HG03457 (cell line): Measurements from ENCODE around the gene MUC22.
"Not testable (repeated sequence)": the region's sequence is repeated elsewhere in the genome, so short reads cannot be mapped to it uniquely, and the experiment has no call there.

Source experiments
- ATAC-seq: cut with Tn5 transposase; IDR thresholded peaks from one replicate; pipeline ENCODE4 v1.9.1; 2021; ENCODE audit warnings: moderate number of reproducible peaks; ENCODE audit not compliant: unreplicated experiment

The MUC22 gene

DNA sequence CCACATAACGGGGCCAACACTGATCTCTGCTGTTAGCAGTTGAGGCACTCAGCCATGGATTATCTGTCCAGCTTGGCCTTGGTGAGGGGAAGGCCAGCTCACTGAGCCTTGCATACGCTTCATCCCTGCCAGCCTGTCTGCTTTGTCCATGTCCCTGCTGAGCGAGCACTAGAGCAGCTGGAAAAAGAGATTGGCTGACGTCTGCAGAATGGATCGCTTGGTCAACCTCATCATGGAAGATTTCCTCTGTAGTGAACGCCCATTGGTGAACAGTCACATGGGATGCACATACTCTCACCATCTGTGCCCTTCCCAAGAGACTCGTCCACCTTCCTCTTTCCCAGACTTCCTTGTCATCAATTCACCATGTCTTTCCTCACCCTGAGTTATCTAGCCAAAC lies 26.9 kb downstream of the MUC22 start:
- no peak for ATAC-seq

DNA sequence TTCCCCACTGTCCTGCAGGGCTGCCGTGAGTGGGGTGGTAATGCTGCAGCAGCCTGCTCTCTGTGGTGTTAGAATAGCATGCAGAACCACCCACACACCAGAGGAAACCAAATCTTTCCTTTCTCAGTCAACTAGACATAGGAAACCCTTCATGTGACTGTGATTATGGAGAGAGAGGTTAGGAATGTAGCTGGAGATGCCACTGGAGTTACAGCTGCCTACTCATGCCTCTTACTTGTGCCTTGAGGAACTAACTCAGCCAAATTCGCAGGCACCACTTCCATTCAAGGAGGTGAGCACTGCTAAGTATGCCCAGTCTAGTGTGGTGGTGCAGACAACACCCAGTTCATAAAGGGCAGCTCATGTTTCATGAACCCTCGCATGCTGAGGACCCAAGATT lies 27.4 kb downstream of the MUC22 start:
- no peak for ATAC-seq

- no peak for ATAC-seq
These were observed 28.3 kb downstream of the MUC22 start for GRCh38 chr6:31038559-31038958.

DNA sequence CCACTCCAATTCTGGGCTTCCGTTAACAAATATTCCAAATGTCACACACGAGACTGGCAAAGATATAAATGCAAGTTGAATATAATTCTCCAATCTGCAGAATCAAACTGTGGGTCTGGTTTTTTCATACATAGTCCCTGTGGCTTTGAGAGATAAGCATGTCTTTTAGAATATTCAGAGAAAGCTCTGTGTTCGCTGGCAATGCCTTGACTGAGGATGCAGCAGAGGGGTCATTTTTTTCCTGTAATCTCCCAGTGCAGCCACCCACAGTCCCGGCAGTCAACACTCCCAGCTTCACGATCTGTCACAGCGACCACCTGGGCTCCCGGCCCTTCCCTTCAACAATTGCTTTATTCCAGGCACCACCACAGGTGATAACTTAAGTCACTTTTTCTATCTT lies 30.5 kb downstream of the MUC22 start:
- no peak for ATAC-seq

GRCh38 chr6:31041372-31041974 lies 31.2 kb downstream of the MUC22 start:
- no peak for ATAC-seq

DNA sequence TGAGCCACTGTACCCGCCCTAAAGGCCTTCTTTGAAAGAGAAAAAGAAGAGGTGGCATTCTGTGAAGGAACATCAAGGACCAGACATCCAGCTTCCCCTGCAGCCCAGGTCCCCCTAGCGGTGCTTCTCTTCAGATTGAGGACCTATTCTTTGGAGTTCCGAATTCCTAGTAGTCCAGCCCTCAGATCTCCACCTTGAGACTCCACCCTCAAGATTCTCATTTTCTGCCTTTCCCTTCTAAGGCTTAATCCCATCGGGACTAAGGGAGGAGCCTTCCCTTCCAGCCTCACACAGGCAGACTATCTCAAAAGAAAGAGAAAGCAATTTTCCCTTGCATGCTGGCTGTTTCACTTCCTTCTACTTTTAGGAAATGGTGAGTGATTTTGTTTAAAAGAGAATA lies 32.5 kb downstream of the MUC22 start:
- ATAC-seq: no peak

DNA sequence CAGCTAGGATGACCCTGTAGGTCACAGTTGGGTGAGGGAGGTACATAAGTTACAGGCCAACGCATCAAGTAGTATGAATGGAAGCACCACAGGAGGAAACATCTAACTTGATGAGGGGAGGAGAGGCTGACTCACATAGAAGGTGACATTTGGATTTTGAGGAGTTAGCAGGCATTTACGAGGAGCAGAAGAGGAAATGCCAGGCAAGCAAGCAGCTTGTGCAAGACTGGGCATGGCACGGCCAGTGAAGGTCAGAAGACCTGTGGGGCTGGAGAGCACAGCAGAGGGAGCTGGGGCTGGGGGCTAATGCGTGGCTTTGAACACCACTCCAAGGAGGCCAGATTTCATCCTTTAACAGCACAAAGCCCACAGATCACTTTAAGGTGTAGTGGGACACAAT lies 37.8 kb downstream of the MUC22 start:
- no peak for ATAC-seq

DNA sequence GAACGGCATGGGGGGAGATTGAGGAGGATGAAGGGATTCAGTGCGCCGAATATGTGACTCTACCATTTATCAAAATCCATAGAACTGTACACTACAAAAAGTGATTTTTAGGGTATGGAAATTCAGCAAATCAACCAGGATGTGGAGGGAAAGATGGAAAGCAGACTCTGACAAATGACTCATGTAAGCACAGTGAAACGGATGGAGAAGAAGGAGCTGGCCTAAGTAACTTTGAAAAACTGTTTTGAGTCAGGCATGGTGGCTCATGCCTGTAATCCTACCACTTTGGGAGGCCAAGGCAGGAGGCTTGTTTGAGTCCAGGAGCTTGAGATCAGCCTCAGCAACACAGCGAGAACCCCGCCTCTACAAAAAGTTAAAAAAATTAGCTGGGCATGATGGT lies 39.2 kb downstream of the MUC22 start:
- ATAC-seq: no peak

DNA sequence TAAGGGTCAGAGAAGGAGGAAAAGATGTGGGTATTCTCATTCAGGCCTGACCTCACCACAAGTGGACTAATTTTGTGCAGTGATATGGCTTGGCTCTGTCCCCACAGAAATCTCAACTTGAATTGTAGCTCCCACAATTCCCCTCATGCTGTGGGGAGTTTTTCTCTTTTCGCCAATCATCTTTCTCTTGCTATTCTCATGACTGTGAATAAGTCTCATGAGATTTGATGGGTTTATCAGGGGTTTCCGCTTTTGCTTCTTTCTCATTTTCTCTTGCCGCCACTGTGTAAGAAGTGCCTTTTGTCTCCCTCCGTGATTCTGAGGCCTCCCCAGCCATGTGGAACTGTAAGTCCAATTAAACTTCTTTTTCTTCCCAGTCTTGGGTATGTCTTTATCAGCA lies 42.9 kb downstream of the MUC22 start:
- not testable (repeated sequence) for ATAC-seq

- ATAC-seq: no peak
These were observed 43.6 kb downstream of the MUC22 start for GRCh38 chr6:31053873-31054272.

GRCh38 chr6:31055441-31055840 lies 45.2 kb downstream of the MUC22 start:
- ATAC-seq: no peak

DNA sequence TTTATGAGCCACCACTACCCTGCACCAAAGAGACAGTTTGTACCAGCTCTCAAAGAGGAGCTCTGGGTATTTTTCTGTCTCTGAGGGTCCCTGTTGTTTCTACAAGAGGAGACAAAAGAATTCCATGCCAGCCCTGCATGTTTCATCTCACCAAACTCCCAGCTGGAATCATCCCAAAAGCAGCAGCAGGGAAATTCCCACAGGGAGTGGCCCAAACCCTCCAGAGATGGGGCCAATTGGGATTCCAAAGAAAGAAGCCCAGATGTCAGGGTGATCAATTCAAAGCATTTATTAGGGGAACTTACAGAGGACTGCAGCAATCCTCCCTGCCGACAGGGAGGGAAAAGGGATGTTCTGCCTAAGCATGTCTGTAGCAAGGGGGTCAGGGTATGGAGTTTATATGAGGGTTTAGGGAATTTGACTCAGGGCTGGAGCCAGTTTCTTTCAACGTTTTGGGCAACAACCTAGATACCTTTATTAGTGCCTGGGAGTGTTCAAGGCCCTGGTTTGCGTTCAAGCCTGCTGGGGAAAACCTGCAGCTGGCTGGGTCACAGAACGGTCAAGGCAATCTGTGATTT lies 47.2 kb downstream of the MUC22 start:
- ATAC-seq: no peak

DNA sequence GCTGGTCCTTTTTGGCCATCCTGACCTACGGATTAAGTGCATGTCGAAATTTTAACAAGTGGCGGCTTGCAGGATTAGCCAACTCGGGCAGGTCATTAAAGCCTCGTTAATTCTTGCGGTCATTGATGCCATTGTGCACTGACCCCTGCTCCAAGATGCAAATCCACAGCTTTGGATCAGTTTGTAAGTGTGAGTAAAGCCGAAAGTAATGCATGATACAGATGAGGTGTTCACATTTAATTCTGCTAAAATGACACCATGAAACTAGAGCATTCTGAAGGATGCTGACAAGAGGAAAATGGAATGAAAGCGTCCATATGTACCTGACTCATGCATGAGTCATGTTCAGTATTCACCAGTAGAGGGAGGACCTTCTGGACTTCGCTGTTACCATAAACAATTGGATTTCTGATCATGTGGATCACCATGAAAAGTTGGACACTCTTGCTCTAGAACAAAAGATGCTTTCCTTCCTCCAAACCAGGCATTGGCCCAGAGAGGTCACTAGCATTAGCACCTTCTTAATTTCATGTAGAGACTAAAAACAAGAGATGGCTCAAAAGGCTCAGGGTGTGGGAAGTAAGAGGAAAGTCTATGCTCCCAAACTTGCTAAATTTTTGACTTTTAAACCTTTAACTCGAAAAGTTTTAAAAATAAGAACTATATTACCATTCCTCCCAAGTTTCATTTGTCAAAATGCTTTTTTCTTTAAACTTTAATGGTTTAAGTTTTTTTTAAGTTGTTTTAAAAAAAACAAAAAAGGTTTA lies 48.0 kb downstream of the MUC22 start:
- no peak for ATAC-seq

DNA sequence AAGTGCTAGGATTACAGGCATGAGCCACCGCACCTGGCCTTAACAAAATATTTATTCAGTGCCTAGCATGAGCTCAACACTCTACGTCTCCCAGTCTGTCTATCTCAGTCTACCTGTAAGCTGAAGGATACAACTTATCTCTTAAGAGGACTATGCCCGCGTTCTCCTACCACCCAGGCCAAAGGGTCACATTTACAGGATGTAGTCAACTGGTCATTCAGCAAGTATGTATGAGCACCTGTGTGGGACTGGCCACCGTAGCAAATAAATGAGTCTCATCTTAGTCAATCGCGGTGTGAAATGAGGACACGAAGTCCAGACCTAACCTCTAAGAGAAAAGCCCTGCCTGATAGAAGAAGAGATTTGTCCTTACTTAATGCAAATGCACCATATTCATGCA lies 49.9 kb downstream of the MUC22 start:
- no peak for ATAC-seq

GRCh38 chr6:31063906-31064435 lies 53.7 kb downstream of the MUC22 start:
- no peak for ATAC-seq

DNA sequence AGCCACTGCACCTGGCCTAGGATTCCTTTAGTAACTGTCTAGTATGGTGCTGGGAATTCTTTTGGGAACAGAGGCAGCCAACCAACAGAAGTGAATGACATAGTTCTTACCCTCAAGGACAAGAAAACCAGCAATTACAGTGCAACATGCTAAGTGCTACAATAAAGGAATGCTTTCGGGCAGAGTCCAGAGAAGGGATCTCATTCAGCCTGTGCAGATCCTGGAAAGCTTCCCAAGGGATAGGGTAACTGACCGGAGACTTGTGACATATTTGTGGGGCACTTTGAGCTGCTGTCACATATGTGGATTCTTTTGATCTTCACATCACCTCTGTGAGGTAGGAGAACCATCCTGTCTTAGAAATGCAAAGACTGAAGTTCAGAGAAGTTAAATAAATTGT lies 55.3 kb downstream of the MUC22 start:
- no peak for ATAC-seq

DNA sequence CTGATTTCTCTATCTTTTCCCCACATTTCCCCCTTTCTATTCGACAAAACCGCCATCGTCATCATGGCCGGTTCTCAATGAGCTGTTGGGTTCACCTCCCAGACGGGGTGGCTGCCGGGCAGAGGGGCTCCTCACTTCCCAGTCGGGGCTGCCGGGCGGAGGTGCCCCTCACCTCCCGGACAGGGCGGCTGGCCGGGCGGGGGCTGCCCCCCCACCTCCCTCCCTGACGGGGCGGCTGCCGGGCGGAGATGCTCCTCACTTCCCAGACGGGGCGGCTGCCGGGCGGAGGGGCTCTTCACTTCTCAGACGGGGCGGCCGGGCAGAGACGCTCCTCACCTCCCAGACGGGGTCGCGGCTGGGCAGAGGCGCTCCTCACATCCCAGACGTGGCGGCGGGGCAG lies 56.8 kb downstream of the MUC22 start:
- ATAC-seq: not testable (repeated sequence)

DNA sequence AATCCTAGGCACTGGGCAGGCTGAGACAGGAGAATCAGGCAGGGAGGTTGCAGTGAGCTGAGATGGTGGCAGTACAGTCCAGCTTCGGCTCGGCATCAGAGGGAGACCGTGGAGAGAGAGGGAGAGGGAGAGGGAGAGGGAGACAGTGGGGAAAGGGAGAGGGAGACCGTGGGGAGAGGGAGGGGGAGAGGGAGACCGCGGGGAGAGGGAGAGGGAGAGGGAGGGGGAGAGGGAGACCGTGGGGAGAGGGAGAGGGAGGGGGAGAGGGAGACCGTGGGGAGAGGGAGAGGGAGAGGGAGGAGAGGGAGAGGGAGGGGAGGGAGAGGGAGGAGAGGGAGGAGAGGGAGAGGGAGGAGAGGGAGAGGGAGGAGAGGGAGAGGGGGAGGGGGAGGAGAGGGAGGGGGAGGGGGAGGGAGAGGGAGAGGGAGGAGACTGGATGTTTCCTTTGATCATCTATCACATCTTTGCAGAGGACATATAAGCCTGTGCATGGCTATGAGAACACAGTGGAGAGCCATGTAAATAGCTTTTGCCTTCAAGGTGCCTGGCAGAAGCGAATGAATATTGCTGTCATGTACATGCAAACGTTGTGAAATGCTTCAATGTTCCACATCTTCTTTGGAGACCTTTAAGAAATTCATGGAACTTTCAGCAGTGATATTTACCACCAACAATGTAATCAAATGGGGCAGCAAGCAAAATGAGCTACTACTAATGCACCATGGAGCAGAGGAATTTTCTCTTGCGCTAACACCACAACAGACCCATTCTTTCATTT lies 57.8 kb downstream of the MUC22 start:
- ATAC-seq: not testable (repeated sequence)

DNA sequence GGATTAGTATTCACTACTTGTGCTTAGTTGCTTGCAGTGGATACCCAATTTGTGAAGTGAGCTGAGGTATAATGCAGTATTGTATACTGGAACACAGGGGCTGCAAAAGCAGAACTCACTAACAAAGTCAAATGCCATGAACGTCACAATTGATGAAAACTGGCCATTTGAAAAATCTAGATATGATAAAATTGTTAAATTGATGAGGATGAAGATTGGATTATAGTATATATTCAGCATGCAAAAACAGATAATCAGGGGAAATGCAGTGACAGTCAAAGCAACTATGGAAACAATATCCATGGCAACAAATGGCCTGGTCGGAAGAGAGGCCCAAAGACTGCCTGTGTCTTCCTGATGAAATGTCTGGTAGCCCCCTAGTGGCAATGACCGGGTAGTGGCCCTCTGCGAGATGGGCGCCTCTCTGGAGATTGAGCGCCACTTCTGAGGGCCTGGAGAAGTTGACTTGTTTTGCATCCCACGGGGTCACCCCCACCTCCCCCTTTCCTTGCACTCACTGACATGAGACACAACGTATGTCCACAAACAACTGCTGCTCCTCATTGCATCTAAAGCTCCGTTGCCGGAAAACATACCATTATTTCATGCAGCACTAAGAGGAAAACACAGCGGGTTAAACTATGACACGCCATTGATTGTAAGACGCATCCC lies 58.5 kb downstream of the MUC22 start:
- ATAC-seq: no peak

GRCh38 chr6:31070711-31071197 lies 60.5 kb downstream of the MUC22 start:
- no peak for ATAC-seq

- no peak for ATAC-seq
These were observed 64.1 kb downstream of the MUC22 start for GRCh38 chr6:31074401-31074800.
